Testis (tissue), 3 donors: Measurements from ENCODE around the gene IER3IP1. TPM values are rescaled to one million over a fixed set of nuclear protein-coding genes. Genes with fewer than 3 reads are reported as not detected.
"Not testable (repeated sequence)": the region's sequence is repeated elsewhere in the genome, so short reads cannot be mapped to it uniquely, and the experiment has no call there.

Experiments used
- DNase-seq: peaks from one replicate; pipeline ENCODE4 v3.0.0-alpha.2; 2019
- H3K27ac ChIP-seq, 2 donors: fragments of 200-600 bp; sonication (generic); one replicate each; pipeline ENCODE4 v1.5.1; 2019
- H3K27me3 ChIP-seq: fragments of 200-600 bp; sonication (generic); one replicate; pipeline ENCODE4 v1.5.1; 2019
- H3K36me3 ChIP-seq: fragments of 200-600 bp; sonication (generic); one replicate; pipeline ENCODE4 v1.5.1; 2017; ENCODE audit warnings: low read depth; ENCODE audit errors: missing control alignments
- H3K4me1 ChIP-seq: fragments of 200-600 bp; sonication (generic); one replicate; pipeline ENCODE4 v1.5.1; 2019
- H3K4me3 ChIP-seq, 2 donors: fragments of 200-600 bp; sonication (generic); one replicate each; pipeline ENCODE4 v1.5.1; 2017 to 2019
- H3K9me3 ChIP-seq: fragments of 200-600 bp; sonication (generic); one replicate; pipeline ENCODE4 v1.5.1; 2017
- POLR2A ChIP-seq: fragments of 450-650 bp; IDR thresholded peaks from one replicate; pipeline ENCODE4 v1.6.1; 2017; ENCODE audit warnings: antibody characterized with exemption, mild to moderate bottlenecking, moderate library complexity
- WGBS, 2 donors: methylation state at CpG; one replicate each; pipeline ENCODE4 v1.1.5; 2018; 5-methylcytosine and 5-hydroxymethylcytosine counted together
- intact Hi-C: fragments of 100-400 bp; cut with DNase I; formaldehyde crosslinking; loops from one replicate; pipeline ENCODE4 v1.15.1; 2023; ENCODE audit warnings: low total_unique reads
- polyA plus RNA-seq: library from polyadenylated mRNA; stranded (reverse); fragments of 350-450 nt; fragmentation: Illumina TruSeq; extraction: RNeasy Lipid Tissue Mini Kit (QIAGEN cat#74804); gene quantifications from one replicate; pipeline ENCODE4 v1.2.3, GENCODE V29; 2014; ENCODE audit warnings: low read depth, low replicate concordance; ENCODE audit not compliant: insufficient read depth
- total RNA-seq, 2 donors: library from RNA; depleted of rRNA; stranded (reverse); fragments of >200 nt; gene quantifications; one replicate each; pipeline ENCODE4 v1.2.3, GENCODE V29; 2016
- TF ChIP-seq, protein P1 (sequence below), 3 experiments: fragments of 450-650 bp in 2 of 3; fragments of 200-600 bp in 1 of 3; sonication (generic) in 1 of 3; IDR thresholded peaks; one replicate each; pipeline ENCODE4 v1.5.1; 2016 to 2019; ENCODE audit warnings: antibody characterized with exemption in 3 of 3, mild to moderate bottlenecking in 2 of 3, moderate library complexity in 1 of 3

Gene IER3IP1
- total and polyA plus RNA-seq, 3 donors from 2014 or later: 12.3 to 15.9 (median 14.2) TPM

DNA sequence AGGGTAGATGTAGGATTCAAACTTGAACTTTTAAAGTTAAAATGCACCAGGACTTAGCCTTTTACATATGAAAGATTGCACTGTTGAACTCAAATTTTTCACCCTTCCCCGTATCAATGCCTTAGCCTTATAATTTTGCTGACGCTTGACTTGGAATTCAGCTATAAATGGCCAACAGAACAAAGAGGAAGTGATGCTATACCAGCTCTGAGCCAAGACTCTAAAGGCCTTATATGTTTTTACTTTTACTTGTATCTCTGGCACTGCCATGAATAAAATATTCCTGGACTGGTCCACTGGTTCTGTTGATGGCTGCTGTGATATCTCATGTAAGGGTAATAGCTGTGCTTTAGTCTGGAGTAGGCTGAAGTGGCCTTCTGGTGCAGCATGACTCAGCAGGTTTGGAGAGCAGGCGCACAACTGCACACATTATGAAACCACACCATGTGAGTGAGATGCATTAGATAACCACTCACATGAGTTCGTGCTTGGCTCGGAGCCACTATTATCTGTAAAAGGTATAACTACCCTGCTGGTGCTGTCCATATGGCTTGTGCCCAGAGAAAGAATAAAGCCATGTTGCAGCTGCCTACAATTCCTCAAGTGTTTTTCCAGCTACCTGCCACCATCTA lies 8.4 kb upstream of the IER3IP1 start:
- intact Hi-C loops: no loop called here
- H3K9me3 ChIP-seq: no peaks in the 10 kb centered on the region
- no peak overlapping the region for H3K27ac ChIP-seq
- no peaks in the 10 kb centered on the region for H3K36me3 ChIP-seq
- DNase-seq: no peak
- TF ChIP-seq, protein P1, sequence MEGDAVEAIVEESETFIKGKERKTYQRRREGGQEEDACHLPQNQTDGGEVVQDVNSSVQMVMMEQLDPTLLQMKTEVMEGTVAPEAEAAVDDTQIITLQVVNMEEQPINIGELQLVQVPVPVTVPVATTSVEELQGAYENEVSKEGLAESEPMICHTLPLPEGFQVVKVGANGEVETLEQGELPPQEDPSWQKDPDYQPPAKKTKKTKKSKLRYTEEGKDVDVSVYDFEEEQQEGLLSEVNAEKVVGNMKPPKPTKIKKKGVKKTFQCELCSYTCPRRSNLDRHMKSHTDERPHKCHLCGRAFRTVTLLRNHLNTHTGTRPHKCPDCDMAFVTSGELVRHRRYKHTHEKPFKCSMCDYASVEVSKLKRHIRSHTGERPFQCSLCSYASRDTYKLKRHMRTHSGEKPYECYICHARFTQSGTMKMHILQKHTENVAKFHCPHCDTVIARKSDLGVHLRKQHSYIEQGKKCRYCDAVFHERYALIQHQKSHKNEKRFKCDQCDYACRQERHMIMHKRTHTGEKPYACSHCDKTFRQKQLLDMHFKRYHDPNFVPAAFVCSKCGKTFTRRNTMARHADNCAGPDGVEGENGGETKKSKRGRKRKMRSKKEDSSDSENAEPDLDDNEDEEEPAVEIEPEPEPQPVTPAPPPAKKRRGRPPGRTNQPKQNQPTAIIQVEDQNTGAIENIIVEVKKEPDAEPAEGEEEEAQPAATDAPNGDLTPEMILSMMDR (IDR thresholded peaks at IDR 0.05): no peak
- no peak for TF ChIP-seq POLR2A
- H3K4me1 ChIP-seq: peaks cover 2% of the 10 kb centered on the region
- no peak overlapping the region for H3K4me3 ChIP-seq
- 92% methylated on average over 5 of the region's 5 CpGs for WGBS, 2 donors
- H3K27me3 ChIP-seq: no peaks in the 10 kb centered on the region

DNA sequence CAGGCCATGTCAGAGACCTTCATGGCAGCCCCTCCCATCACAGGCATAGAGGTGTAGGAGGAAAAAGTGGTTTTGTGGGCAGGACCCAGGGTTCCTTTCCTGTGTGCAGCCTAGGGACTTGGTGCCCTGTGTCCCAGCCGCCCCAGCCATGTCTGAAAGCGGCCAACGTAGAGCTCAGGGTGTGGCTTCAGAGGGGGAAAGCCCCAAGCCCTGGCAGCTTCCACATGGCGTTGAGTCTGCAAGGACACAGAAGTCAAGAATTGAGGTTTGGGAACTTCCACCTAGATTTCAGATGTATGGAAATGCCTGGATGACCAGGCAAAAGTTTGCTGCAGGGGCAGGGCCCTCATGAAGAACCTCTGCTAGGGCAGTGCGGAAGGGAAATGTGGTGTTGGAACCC lies 6.0 kb upstream of the IER3IP1 start:
- H3K4me1 ChIP-seq, H3K4me3 ChIP-seq, H3K27me3 ChIP-seq, H3K36me3 ChIP-seq, H3K27ac ChIP-seq, H3K9me3 ChIP-seq, intact Hi-C loops, DNase-seq: not testable (repeated sequence)
- 90 to 91% methylated on average over 4 to 5 of the region's 5 CpGs for WGBS, 2 donors

DNA sequence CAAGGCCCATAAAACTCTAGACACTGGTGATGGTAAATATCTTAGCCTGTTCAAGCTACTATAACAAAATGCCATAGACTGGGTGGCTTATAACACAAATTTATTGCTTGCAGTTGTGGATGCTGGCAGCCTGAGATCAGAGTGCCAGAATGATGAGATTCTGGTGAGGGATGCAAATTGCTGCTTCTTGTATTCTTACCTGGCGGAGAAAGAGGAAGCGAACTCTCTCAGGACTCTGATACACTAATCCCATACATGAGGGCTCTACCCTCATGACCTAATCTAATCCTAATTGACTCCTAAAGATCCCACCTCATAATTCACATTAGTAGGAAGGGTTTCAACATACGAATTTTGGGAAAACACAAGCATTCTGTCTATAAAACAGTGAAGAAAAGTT lies 4.6 kb upstream of the IER3IP1 start:
- H3K4me1 ChIP-seq: peaks cover 4% of the 10 kb centered on the region
- no peak for DNase-seq
- intact Hi-C loops: no loop called here
- H3K4me3 ChIP-seq: no peak overlapping the region
- no peaks in the 10 kb centered on the region for H3K9me3 ChIP-seq
- 82 to 93% methylated on average over 3 of the region's 3 CpGs for WGBS, 2 donors
- no peak for TF ChIP-seq POLR2A
- TF ChIP-seq, protein P1 (IDR thresholded peaks at IDR 0.05): no peak
- H3K36me3 ChIP-seq: no peaks in the 10 kb centered on the region
- no peaks in the 10 kb centered on the region for H3K27me3 ChIP-seq
- H3K27ac ChIP-seq: no peak overlapping the region

DNA sequence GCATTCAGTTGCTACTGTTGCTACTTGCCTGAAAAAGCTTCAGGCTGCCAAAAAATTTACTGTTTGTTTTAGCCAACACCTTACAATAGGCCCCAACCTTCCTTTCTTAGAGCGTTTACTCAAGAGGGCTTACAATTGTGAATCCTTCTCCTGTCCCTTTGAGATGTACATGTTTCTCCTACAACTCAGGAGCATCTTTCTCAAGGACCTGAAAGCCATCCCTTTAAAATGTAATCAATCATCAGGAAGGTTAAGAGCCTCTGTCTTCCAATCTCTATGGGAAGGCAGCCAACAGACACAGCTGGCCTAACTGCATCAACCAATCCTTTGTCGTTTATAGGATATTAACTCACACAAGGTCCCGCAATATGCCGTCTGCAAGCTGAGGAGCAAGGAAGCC lies 3.4 kb upstream of the IER3IP1 start:
- Histone ChIP-seq H3K36me3 (no peaks in the 10 kb centered on the region), H3K4me3 (no peak overlapping the region), H3K4me1 (peaks cover 4% of the 10 kb centered on the region), H3K27ac (no peak overlapping the region), H3K27me3 (no peaks in the 10 kb centered on the region), H3K9me3 (no peaks in the 10 kb centered on the region)
- WGBS, 2 donors: 40 to 42% methylated on average over 4 of the region's 4 CpGs
- intact Hi-C loops: no loop called here
- no peak for DNase-seq
- TF ChIP-seq, protein P1 (IDR thresholded peaks at IDR 0.05): no peak
- no peak for TF ChIP-seq POLR2A

DNA sequence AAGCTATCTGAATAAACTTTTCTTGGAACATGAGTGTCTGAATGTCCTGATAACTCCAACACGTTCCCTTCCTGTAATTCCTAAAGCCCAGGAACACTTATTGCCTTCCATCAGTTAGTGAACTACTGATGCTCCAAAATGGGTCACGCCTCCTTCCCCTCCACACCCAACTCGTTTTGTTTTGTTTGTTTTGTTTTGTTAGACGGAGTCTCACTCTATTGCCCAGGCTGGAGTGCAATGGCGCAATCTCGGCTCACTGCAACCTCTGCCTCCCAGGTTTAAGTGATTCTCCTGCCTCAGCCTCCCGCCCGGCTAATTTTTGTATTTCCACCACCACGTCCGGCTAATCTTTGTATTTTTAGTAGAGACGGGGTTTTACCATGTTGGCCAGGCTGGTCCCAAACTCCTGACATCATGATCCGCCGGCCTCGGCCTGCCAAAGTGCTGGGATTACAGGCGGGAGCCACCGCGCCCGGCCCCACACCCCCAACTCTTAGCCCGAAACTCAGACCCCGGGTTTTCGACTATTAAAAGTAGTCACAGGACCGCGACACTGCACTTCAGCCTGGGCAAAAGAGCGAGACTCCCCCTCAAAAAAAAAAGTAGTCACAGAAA lies 774 bp downstream of the IER3IP1 start:
- 1 to 4% methylated on average over 24 of the region's 24 CpGs for WGBS, 2 donors
- Histone ChIP-seq H3K4me1 (peaks cover 4% of the 10 kb centered on the region), H3K27ac (peak overlapping the region; percentile 47 to 80), H3K9me3 (no peaks in the 10 kb centered on the region), H3K4me3 (peak overlapping the region; percentile 85 to 89), H3K27me3 (no peaks in the 10 kb centered on the region), H3K36me3 (no peaks in the 10 kb centered on the region)
- TF ChIP-seq, protein P1 (IDR thresholded peaks at IDR 0.05): no peak
- TF ChIP-seq POLR2A: no peak
- intact Hi-C loops: no loop called here
- peak; percentile 33 for DNase-seq
